ENCODE results near the gene SPEF2.

Gene SPEF2

GRCh38 chr5:35617435-35618303 is at the start of gene SPEF2:
Gene SPEF2 (plus strand): TSS chr5:35617863. CDS start chr5:35617998, 135 bp downstream.
- DNase-seq: peak; percentile 92

- no peak for DNase-seq
Observed at GRCh38 chr5:35575578-35575977, 42.1 kb upstream of the SPEF2 start.

GRCh38 chr5:35587419-35587818 is 30.2 kb upstream of the SPEF2 start:
- DNase-seq: no peak

GRCh38 chr5:35593338-35593737 is 24.3 kb upstream of the SPEF2 start:
- no peak for DNase-seq

GRCh38 chr5:35598707-35599370 is 18.8 kb upstream of the SPEF2 start:
- DNase-seq: no peak

GRCh38 chr5:35600591-35600990 is 17.1 kb upstream of the SPEF2 start:
- no peak for DNase-seq

GRCh38 chr5:35608881-35609779 is 8.5 kb upstream of the SPEF2 start:
- DNase-seq: peak; percentile 30

- no peak for DNase-seq
Observed at GRCh38 chr5:35617060-35617434, 616 bp upstream of the SPEF2 start.

- no peak for DNase-seq
Observed at GRCh38 chr5:35618304-35618636, 607 bp downstream of the SPEF2 start.

GRCh38 chr5:35618781-35619180 is 1.1 kb downstream of the SPEF2 start:
- DNase-seq: no peak

GRCh38 chr5:35622974-35623373 is 5.3 kb downstream of the SPEF2 start:
- no peak for DNase-seq

- DNase-seq: no peak
Observed at GRCh38 chr5:35623991-35624390, 6.3 kb downstream of the SPEF2 start.

GRCh38 chr5:35626108-35626507 is 8.4 kb downstream of the SPEF2 start:
- peak; percentile 21 for DNase-seq

- no peak for DNase-seq
Observed at GRCh38 chr5:35626553-35626952, 8.9 kb downstream of the SPEF2 start.

- no peak for DNase-seq
Observed at GRCh38 chr5:35634326-35634725, 16.7 kb downstream of the SPEF2 start.

- DNase-seq: no peak
Observed at GRCh38 chr5:35640623-35641022, 23.0 kb downstream of the SPEF2 start.

- no peak for DNase-seq
Observed at GRCh38 chr5:35644543-35644942, 26.9 kb downstream of the SPEF2 start.

GRCh38 chr5:35647128-35647527 is 29.5 kb downstream of the SPEF2 start:
- DNase-seq: no peak

GRCh38 chr5:35647712-35648111 is 30.0 kb downstream of the SPEF2 start:
- DNase-seq: no peak

GRCh38 chr5:35651002-35651756 is 33.5 kb downstream of the SPEF2 start:
- DNase-seq: peak; percentile 48

- peak; percentile 66 for DNase-seq
Observed at GRCh38 chr5:35656721-35657120, 39.1 kb downstream of the SPEF2 start.

GRCh38 chr5:35657877-35658276 is 40.2 kb downstream of the SPEF2 start:
- no peak for DNase-seq

- no peak for DNase-seq
Observed at GRCh38 chr5:35659556-35659955, 41.9 kb downstream of the SPEF2 start.

Measured in fibroblast of skin of right quadriceps (primary cell).